Endometrial microvascular endothelial cells (primary cell): ENCODE data around the gene CUBN. TPM values are rescaled to one million over a fixed set of nuclear protein-coding genes. Genes with fewer than 3 reads are reported as not detected.

Experiments
- in situ Hi-C: cut with HindIII; loops from 2 replicates; pipeline ENCODE4 v1.10.0; 2017; ENCODE audit warnings: low sequenced_read_pairs, low pct_unique_long_range_greater_than_20kb; ENCODE audit errors: inconsistent ontology term
- total RNA-seq: library from RNA; depleted of rRNA; stranded (reverse); fragments of >200 nt; gene quantifications from one replicate; pipeline ENCODE4 v1.2.3, GENCODE V29; 2015; ENCODE audit errors: inconsistent ontology term

Gene CUBN
- total RNA-seq, 1 donor from 2014 or later = 0.74 TPM

GRCh38 chr10:17113889-17114540, 15.6 kb downstream of the CUBN start:
- in situ Hi-C loops = no loop called here

- in situ Hi-C loops = no loop called here
These were observed 16.3 kb downstream of the CUBN start for GRCh38 chr10:17113346-17113745.

DNA sequence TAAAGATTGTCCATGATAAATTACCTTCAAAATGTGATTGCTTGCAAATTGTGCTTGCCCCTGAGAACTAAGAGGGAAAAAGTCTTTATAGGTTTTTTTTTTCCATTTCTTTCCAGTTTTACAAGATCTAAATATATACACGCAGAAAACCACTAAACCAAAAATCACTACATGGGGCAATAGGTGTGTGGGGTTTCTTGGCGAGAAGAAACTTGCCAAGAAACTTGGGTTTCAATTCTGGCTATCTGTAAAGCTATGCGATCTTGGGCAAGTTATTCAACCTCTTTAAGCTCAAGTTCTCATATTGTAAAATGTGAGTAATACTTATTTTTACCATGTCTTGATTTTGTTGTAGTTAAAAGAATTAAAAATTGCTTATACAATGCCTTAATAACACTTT, 17.0 kb downstream of the CUBN start:
- in situ Hi-C loops = no loop called here

DNA sequence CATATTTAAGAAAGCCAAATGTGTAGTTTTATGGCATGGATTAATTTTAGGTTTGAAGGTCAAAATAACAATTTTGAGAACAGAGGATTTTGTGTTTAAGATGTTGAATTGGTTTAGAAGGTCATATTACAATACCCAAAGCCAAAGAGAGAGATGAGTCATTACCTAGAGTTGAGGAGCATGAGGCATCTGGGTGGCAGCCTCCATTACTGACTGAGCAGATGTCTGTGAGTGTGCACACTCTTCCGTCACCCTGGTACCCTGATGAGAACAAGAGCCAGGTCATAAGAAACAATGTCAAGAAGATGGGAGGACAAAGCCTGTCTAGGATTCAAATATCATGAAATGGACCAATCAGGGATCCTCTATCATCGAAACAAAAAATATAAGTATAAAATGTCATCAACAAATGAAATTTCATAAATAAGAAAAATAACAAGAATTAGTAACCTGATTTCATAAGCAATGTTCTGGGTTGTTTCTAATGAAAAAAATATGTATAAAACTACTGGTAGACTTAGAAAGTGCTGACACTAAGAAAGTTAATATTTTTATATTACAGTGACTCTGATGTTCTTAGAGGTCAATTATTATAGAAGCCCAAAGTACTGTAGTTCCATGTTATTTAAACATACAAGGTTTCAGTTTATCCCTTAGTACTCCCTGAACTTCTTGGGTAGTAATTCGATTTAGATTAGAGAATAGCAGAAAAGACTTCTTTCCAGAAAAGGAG, 20.0 kb downstream of the CUBN start:
- in situ Hi-C loops = no loop called here

- in situ Hi-C loops = no loop called here
These were observed 20.6 kb downstream of the CUBN start for GRCh38 chr10:17109046-17109445.

- in situ Hi-C loops = no loop called here
These were observed 22.6 kb downstream of the CUBN start for GRCh38 chr10:17106991-17107390.

DNA sequence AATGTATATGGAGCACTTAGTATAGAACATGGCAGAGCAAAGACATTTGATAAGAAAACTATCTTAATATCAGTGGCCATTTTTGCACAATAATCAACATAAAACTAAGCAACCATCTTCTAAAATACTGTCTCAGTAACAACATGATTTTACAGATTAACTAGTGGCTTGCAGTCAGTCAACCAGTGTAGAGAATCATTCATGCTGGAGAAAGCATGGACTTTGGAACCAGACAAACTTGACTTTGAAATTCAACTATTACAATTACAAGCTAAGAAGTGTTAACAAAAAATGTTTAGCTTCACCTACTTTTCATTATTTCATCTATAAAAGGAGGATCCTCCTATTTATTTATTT, 27.7 kb downstream of the CUBN start:
- in situ Hi-C loops = no loop called here

GRCh38 chr10:17101257-17101909, 28.2 kb downstream of the CUBN start:
- in situ Hi-C loops = no loop called here

DNA sequence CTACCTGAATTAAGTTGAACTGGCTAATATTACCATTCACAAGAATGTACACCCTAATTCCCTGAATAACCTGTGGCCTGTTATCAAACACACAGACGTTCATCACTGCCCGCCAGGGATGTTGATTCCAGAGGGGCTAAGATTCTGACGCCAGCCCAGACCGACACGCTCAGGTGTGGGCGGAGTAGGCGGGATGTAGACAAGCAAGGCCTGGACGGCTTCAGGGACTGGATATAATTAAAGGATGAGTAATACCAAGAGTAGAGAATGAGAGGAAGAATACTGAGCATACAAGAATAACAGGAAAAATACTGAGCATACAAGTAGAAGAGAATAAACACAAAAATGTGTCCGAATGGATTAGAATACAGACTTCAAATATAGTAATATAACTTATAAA, 29.0 kb downstream of the CUBN start:
- in situ Hi-C loops = no loop called here

- in situ Hi-C loops = no loop called here
These were observed 31.6 kb downstream of the CUBN start for GRCh38 chr10:17098012-17098411.

GRCh38 chr10:17094844-17095243, 34.8 kb downstream of the CUBN start:
- in situ Hi-C loops = no loop called here

DNA sequence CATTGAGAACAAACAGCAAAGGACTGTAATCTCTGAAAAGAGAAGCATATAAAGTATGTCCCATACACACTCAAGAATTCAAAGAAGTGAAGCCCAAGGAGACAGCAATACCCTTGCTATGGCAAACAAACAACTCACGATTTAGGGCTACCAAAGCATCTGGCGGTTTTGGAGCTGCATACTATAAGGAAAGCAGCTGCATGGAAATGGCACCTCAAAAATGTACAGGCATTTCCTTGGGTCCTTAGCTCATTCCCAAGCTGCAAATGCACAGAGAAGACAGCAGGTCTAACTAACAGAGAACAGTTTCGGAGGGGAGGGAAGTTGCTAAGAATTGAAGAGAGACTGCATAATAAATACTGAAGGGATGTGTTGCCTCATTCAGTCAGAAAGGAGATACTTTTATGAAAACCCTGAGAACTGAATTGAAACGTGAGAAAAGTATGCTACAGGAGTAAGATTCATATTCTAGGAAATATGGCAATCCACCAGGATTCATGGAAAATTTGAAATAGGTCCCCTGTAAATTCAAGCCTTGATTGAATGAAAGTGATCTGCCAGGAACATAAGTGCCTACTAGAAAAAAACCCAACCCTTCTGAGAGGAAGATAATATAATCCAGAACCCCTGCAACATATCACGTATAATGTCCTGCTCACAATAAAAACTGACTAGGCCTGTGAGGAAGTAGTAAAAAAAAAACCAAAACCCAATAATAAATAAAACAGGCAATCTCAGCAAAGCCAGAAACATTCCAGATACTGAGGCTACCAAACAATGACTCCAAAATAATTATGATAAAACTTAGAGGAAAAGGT, 36.4 kb downstream of the CUBN start:
- in situ Hi-C loops = no loop called here

DNA sequence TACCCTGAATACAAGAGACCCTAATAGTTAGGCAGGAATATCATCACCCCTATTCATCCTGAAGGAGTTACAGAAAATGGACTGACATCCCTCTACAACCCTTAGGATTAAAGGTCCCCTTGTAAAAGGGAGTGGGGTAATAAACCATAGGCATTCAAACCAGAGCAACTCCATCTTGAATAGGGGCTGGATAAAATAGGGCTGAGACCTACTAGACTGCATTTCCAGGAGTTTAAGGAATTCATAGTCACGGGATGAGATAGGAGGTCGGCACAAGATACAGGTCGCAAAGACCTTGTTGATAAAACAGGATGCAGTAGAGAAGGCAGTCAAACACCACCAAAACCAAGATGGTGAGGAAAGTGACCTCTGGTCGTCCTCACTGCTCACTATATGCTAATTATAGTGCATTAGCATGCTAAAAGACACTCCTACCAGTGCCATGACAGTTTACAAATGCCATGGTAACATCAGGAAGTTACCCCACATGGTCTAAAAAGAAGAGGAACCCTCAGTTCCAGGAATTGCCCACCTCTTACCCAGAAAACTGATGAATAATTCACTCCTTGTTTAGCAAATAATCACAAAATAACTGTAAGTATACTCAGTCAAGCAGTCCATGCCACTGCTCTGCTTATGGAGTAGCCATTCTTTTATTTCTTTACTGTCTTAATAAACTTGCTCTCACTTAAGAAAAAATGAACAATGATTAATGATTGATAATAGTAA, 37.2 kb downstream of the CUBN start:
- in situ Hi-C loops = no loop called here

- in situ Hi-C loops = no loop called here
These were observed 41.3 kb downstream of the CUBN start for GRCh38 chr10:17088118-17088806.

- in situ Hi-C loops = no loop called here
These were observed 42.7 kb downstream of the CUBN start for GRCh38 chr10:17086865-17087367.

- in situ Hi-C loops = no loop called here
These were observed 44.4 kb downstream of the CUBN start for GRCh38 chr10:17085011-17085725.

DNA sequence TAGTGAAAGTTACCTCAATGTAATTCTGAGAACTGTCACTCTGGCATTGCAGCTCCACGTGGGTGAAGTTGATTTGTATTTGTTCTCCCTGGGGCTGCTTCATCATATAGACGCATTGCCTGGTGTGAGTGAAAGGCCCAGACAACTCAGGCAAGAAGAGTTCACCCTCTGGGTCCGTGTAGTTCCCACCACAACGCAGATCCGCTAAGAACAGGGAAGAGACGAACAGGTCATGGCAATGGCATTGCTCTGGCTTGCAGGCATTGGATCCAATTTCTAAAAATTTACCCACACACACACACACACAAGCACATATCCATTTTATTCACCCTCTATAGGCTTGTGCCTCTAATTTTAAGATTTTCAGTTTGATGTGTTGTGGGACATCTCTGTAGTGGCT, 45.4 kb downstream of the CUBN start:
- in situ Hi-C loops = no loop called here

DNA sequence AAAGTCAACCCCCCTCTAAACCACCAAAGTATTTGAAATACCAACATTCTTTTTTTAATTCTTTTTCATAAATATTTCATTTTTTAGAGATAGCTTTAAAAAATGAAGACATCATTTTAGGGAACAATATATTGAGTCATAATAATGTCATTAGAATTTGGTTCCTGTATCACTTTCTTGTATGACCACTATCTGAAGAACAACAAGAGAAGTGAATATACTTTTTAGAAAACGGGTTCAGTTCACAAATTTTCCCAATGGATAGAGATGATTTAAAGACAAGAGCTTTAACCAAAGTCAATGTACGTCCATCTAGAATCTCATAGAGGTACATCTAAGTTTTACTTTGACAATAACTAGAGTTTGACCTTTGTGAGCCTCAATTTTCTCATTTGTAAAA, 48.2 kb downstream of the CUBN start:
- in situ Hi-C loops = no loop called here
